WERI-Rb-1 (cell line): ENCODE results near the gene CDH23.
A peak's percentile ranks its signal among the peaks of the same experiment; 100 is the strongest.

Source experiments
- DNase-seq: peaks from one replicate; pipeline ENCODE4 v3.0.0-alpha.2; 2020
- H3K27ac ChIP-seq: fragments of 250-450 bp; sonication (Bioruptor Pico); 2 replicates; pipeline ENCODE4 v1.5.1; 2020; ENCODE audit warnings: mild to moderate bottlenecking, moderate library complexity
- H3K27me3 ChIP-seq: fragments of 250-450 bp; sonication (Bioruptor Pico); 2 replicates; pipeline ENCODE4 v1.5.1; 2021; ENCODE audit warnings: mild to moderate bottlenecking, low read depth, moderate library complexity; ENCODE audit not compliant: insufficient read depth, severe bottlenecking
- H3K36me3 ChIP-seq: fragments of 250-450 bp; sonication (Bioruptor Pico); 2 replicates; pipeline ENCODE4 v1.5.1; 2020; ENCODE audit warnings: mild to moderate bottlenecking, moderate library complexity
- H3K4me3 ChIP-seq: 2 replicates; pipeline ENCODE4 v1.5.1; 2011; ENCODE audit warnings: low read depth, mild to moderate bottlenecking, control low read depth, low read length
- H3K9me3 ChIP-seq: fragments of 250-450 bp; sonication (Bioruptor Pico); 2 replicates; pipeline ENCODE4 v1.5.1; 2021; ENCODE audit warnings: mild to moderate bottlenecking, moderate library complexity; ENCODE audit not compliant: severe bottlenecking
- CTCF ChIP-seq: IDR thresholded peaks from 2 replicates; pipeline ENCODE4 v1.5.1; 2011; ENCODE audit warnings: low read depth, mild to moderate bottlenecking, control low read depth, inconsistent platforms, low read length

Gene CDH23

GRCh38 chr10:71700731-71701368 is 304.1 kb downstream of the CDH23 start:
- TF ChIP-seq CTCF = no peak
- Histone ChIP-seq H3K4me3 (no peak overlapping the region), H3K27ac (peak overlapping the region; percentile 78), H3K9me3 (no peaks in the 10 kb centered on the region), H3K36me3 (peaks cover 35% of the 10 kb centered on the region), H3K27me3 (no peaks in the 10 kb centered on the region)
- peak; percentile 91 for DNase-seq

GRCh38 chr10:71701496-71702132 is 304.9 kb downstream of the CDH23 start:
- no peaks in the 10 kb centered on the region for H3K27me3 ChIP-seq
- no peak for DNase-seq

DNA sequence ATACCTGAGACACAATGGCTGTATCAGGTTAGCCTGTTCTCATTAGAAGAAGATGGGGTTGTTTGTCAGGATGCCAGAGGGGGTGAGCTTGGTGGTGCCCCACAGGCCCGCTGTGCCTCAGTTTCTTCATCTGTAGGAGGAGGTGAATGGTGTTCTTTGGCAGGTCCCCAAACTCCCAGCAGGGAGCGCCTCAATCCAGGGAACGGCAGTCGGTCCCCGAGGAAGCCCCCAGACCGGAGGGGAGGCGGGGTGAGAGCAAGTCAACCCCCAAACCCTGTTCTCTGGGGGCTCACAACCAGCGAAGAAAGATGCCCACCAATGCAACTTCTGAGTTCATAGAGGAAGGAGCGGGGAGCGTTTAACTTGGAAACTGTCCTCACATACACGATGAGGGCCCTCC is 306.9 kb downstream of the CDH23 start:
- no peak for DNase-seq

More at GRCh38 chr10:71701496-71702132, 304.9 kb downstream of the CDH23 start:
- no peak overlapping the region for H3K4me3 ChIP-seq
- no peak for TF ChIP-seq CTCF
- no peaks in the 10 kb centered on the region for H3K9me3 ChIP-seq
- H3K36me3 ChIP-seq = peaks cover 30% of the 10 kb centered on the region
- peak overlapping the region; percentile 78 for H3K27ac ChIP-seq

DNA sequence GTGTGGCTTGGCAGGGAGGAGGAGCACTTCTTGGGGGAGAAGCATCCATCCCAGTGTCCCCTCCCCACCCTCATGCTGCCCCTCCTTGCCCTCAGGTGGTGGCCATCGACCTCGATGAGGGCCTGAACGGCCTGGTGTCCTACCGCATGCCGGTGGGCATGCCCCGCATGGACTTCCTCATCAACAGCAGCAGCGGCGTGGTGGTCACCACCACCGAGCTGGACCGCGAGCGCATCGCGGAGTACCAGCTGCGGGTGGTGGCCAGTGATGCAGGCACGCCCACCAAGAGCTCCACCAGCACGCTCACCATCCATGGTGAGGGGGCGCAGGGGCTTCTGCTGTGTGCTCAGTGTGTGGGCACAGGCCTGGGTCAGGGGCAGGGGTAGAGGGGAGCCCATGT is 308.1 kb downstream of the CDH23 start:
- Histone ChIP-seq H3K27ac (peak overlapping the region; percentile 36), H3K4me3 (no peak overlapping the region), H3K27me3 (no peaks in the 10 kb centered on the region), H3K9me3 (no peaks in the 10 kb centered on the region), H3K36me3 (peaks cover 12% of the 10 kb centered on the region)
- no peak for TF ChIP-seq CTCF
- DNase-seq = no peak

More for the DNA sequence above, 306.9 kb downstream of the CDH23 start:
- TF ChIP-seq CTCF = no peak
- Histone ChIP-seq H3K27me3 (no peaks in the 10 kb centered on the region), H3K9me3 (no peaks in the 10 kb centered on the region), H3K27ac (no peak overlapping the region), H3K36me3 (peaks cover 18% of the 10 kb centered on the region), H3K4me3 (no peak overlapping the region)

DNA sequence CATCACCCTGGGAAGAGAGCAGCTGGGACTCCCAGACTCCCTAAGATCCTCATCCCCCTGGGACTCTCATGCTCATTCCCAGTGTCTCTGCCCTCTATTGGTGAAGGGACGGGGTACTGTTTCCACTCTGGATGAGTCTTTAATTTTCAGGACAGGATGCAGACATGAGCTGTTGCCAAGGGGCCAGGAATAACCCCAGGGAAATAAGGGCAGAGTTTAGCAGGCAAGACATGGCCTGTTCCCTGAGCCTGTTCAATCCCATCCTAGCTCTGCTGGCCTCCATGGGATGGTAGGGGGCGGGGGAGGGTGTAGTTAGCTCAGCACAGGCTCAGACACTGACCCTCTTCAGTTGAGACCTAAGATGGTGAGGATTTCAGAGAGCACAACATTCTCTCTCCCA is 308.9 kb downstream of the CDH23 start:
- Histone ChIP-seq H3K27ac (peak overlapping the region; percentile 36), H3K36me3 (peaks cover 12% of the 10 kb centered on the region), H3K9me3 (no peaks in the 10 kb centered on the region), H3K27me3 (no peaks in the 10 kb centered on the region), H3K4me3 (no peak overlapping the region)
- peak; percentile 47 for DNase-seq
- TF ChIP-seq CTCF = peak; percentile 15; the same call in 1 of the 2 replicates
